Spleen (tissue), 7 donors: Measurements from ENCODE around the gene NFYB.
"Not testable (repeated sequence)": the region's sequence is repeated elsewhere in the genome, so short reads cannot be mapped to it uniquely, and the experiment has no call there.

Experiments
- POLR2A ChIP-seq, 3 donors: fragments of 450-650 bp; IDR thresholded peaks; one replicate each; pipeline ENCODE4 v1.5.1; 2017; ENCODE audit warnings: antibody characterized with exemption in 3 of 3, mild to moderate bottlenecking in 1 of 3
- POLR2AphosphoS5 ChIP-seq, 3 donors: sonication (generic); formaldehyde crosslinking; IDR thresholded peaks; one replicate each; pipeline ENCODE4 v1.5.1; 2017; ENCODE audit warnings: antibody characterized with exemption in 3 of 3
- TF ChIP-seq, protein P1 (sequence below), 11 experiments: fragments of 200-600 bp in 7 of 11; fragments of 450-650 bp in 4 of 11; sonication (generic) in 4 of 11; IDR thresholded peaks in 8 of 11; conservative IDR thresholded peaks in 3 of 11; 1 replicate in 7 of 11; 2 replicates in 4 of 11; pipeline versions ENCODE4 v1.4.0 to v1.8.0; 2016 to 2021; ENCODE audit warnings: antibody characterized with exemption in 11 of 11, inconsistent platforms in 4 of 11, mild to moderate bottlenecking in 1 of 11
- donor health status: DM: no; HTN: no; CAD: no; lungs with moderate emphysema.
- donor health status: DM: no; HTN: no; CAD: no.
- donor health status: DM: no; HTN: no; CAD: no.

DNA sequence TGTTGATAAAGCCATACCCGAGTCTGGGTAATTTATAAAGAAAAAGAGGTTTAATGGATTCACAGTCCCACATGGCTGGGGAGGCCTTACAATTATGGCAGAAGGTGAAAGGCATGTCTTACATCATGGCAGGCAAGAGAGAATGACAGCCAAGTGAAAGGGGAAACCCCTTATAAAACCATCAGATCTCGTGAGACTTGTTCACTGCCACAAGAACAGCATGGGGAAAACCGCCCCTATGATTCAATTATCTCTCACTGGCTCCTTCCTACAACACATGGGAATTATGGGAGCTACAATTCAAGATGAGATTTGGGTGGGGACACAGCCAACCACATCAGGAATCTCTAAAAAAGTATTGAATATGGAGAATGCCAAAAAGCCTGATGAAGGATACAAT, 25.0 kb upstream of the NFYB start:
- TF ChIP-seq, protein P1, sequence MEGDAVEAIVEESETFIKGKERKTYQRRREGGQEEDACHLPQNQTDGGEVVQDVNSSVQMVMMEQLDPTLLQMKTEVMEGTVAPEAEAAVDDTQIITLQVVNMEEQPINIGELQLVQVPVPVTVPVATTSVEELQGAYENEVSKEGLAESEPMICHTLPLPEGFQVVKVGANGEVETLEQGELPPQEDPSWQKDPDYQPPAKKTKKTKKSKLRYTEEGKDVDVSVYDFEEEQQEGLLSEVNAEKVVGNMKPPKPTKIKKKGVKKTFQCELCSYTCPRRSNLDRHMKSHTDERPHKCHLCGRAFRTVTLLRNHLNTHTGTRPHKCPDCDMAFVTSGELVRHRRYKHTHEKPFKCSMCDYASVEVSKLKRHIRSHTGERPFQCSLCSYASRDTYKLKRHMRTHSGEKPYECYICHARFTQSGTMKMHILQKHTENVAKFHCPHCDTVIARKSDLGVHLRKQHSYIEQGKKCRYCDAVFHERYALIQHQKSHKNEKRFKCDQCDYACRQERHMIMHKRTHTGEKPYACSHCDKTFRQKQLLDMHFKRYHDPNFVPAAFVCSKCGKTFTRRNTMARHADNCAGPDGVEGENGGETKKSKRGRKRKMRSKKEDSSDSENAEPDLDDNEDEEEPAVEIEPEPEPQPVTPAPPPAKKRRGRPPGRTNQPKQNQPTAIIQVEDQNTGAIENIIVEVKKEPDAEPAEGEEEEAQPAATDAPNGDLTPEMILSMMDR (IDR thresholded peaks at IDR 0.05 in 8 of 11, conservative IDR thresholded peaks at IDR 0.05 in 3 of 11): not testable (repeated sequence)
- TF ChIP-seq POLR2A, POLR2AphosphoS5 (IDR thresholded peaks at IDR 0.05): not testable (repeated sequence)
